ENCODE results near the gene MTMR2.
A peak's percentile ranks its signal among the peaks of the same experiment; 100 is the strongest.

MTMR2 gene

DNA sequence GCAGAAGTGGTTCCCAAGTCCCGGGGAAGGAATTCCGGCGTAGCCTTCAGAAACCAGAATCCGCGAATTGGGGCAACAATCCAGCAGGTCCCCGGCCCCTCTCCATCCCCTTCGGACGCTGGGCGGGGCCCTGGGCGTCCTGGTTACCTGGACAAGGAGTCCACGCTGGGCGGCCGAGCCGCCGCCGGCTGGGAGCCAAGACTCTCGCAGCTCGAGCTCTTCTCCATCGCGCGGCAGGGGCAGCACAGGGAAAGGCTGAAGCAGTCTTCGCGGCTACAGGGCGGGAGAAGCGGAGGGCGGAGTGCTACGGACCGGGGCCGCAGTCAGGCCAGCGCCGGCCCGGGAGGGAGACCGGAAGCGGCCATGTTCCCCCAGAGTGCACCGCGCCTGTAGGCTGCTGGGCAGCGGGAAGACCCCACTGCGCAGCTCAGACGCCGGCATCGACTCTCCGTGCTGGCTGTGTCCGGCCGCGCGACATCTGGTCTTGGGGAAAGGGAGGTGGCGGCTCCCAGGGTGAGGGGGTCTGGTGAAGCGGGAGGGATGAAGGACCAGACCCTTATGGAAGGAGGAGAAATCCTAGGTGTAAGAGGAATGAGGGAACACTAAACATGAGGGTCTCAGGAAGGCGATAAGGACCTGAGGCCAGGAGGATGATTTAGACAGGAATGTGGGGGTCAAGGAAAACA lies at the start of gene MTMR2:
Gene MTMR2 (minus strand): TSS at position 380 of the 686 bp plus-strand sequence. CDS start 153 bp downstream, at position 227.
- peak; percentile 55 for DNase-seq

GRCh38 chr11:95972060-95972459 lies 48.2 kb upstream of the MTMR2 start:
- no peak for DNase-seq

DNA sequence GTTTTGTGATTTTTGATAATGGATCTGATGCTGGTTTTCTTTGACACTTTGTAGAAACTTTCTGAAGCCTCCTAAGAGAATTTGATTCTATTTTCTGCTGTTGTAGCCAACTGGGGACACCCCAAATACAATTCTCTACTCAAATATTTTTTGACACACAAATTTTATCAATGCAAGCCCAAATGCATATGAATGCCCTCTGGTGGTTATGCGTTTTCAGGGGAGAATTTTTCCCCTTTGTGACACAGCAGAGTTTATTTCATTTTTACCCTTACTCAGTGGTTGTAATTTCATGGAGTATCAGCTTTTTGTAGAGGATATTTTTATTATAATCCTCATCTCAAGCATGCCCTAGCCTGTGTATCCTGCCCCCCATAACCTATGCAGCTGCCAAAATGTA lies 44.7 kb upstream of the MTMR2 start:
- no peak for DNase-seq

GRCh38 chr11:95964281-95964680 lies 40.4 kb upstream of the MTMR2 start:
- no peak for DNase-seq

- no peak for DNase-seq
These were observed 37.9 kb upstream of the MTMR2 start for GRCh38 chr11:95961758-95962157.

DNA sequence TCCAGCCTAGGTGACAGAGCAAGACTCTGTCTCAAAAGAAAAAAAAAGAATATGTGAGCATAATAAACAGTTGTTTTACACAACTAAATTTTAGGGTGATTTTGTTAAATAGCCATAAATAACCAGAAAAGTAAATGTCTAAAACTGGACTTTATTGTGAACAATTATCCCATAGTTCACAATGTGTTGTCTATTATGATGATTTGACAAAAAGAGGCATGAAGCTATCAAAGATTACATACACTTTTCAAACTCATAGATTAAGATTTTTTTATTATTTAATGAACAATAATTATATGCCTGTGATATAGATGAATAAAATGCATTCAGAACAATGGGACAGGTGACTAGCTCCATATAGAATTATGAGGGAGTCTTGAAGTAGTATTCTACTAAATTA lies 27.0 kb upstream of the MTMR2 start:
- no peak for DNase-seq

DNA sequence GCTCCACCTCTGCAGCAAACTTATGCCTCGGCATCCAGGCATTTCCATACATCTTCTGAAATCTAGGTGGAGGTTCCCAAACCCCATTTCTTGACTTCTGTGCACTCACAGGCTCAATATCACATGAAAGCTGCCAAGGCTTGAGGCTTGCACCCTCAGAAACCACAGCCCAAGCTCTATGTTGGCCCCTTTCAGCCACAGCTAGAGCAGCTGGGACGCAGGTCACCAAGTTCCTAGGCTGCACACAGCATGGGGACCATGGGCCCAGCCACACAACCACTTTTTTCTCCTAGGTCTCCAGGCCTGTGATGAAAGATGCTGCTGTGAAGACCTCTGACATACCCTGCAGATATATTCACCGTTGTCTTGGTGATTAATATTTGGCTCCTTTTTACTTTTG lies 24.7 kb upstream of the MTMR2 start:
- DNase-seq, result no peak

DNA sequence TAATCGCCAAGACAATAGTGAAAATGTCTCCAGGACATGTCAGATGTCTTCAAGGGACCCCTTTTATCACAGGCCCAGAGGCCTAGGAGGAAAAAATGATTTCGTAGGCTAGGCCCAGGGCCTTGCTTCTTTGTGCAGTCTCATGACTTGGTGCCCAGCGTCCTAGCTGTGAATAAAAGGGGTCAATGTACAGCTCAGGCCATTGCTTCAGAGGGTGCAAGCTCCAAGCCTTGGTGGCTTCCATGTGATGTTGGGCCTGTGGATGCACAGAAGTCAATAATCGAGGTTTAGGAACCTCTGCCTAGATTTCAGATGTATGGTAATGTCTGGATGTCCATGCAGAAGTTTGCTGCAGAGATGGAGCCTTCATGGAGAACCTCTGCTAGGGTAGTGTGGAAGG lies 20.7 kb upstream of the MTMR2 start:
- no peak for DNase-seq

DNA sequence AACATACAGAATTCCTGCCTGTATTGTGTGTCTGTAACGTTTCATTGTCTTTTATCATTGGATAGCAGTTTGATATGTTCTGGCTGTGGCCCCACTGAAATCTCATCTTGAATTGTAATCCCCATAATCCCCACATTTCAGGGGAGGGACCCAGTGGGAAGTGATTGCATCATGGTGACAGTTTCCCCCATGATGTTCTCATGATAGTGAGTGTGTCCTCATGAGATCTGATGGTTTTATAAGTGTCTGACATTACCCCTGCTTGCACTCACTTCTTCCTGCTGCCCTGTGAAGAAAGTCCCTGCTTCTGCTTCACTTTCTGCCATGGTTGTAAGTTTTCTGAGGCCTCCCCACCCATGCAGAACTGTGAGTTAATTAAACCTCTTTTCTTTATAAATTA lies 19.6 kb upstream of the MTMR2 start:
- DNase-seq, result no peak

- DNase-seq, result no peak
These were observed 15.2 kb upstream of the MTMR2 start for GRCh38 chr11:95939091-95939490.

DNA sequence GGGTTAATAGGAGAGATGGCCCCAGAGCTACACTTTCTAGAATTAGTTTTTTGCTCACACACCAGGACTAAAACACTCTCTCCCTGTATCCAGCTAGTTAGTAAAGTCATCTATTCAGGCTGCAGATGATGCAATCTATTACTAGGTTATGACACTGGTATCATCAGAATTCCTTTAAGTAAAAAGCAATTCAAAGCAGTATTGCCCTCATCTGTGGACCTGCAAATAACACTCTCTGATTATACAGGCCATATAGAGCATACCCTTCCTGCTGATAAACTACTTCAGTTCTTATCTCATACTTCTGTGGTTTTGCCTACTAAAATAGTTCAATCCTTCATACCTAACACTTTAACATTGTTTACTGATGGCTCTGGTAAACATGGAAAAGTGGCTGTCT lies 13.5 kb upstream of the MTMR2 start:
- no peak for DNase-seq

- DNase-seq, result no peak
These were observed 9.7 kb upstream of the MTMR2 start for GRCh38 chr11:95933594-95933993.

DNA sequence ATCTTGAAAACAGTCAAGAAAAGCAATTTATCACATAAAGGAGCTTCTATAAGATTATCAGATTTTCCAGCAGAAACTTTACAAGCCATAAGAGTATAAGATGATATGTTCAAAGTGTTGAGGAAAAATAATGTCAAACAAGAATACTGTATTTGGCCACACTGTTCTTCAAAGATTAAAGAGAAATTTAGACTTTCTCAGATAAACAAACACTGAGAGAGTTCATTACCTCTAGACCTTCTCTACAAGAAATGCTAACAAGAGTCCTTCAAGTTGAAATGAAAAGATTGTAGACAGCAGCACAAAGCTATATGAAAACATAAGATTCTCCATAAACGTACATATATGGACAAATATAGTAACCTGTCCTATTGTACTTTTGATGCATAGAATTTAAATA lies 8.0 kb upstream of the MTMR2 start:
- no peak for DNase-seq

- no peak for DNase-seq
These were observed 7.0 kb upstream of the MTMR2 start for GRCh38 chr11:95930948-95931347.

DNA sequence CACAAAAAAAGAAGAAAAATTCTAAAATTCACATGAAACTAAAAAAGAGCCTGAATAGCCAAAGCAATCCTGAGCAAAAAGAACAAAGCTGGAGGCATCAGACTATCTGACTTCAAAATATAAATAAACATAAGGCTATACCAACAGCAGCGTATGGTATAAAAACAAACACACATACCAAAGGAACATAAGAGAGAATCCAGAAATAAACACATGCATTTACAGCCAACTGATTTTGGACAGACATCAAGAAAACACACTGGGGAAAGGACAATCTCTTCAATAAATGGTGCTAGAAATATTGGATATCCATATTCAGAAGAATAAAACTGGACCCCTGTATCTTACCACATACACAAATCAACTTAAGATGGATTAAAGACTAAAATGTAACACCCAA lies 2.8 kb upstream of the MTMR2 start:
- DNase-seq, result no peak

DNA sequence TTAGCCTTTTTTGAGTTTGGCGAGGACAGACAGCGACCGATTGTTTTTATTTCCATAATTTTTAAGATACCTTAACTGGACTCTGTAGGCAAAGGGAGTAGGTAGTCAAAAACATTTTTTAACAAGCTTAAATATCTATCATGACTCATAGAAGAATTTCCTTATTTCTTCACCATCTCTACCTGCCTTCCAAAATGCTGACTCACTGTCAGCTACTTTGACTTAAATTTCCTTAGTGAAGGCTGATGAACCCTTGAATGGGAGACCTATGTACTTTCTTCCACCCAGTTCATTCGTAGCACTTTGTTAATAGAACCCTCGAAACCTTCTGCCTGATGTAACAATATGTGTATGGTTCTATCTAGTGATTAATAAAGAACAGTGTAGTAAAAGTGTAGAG lies 1.1 kb upstream of the MTMR2 start:
- no peak for DNase-seq

DNA sequence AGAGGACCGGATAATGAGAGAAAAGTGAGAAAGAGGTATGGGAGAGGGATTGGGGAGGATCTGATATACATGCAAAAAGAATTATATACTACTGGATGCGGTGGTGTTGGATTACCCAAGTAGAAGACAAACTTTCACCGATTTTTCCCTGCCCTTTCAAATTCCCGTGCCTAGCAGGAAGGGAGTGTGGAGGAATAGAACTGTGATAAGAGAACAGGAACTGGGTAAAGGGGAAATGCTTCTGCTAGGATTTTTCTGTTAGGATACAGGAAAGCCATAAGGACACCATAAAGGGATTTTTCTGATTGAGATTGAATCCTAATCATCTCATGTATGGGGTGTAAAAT lies 480 bp upstream of the MTMR2 start:
- no peak for DNase-seq

- no peak for DNase-seq
These were observed 524 bp downstream of the MTMR2 start for GRCh38 chr11:95923439-95923727.

DNA sequence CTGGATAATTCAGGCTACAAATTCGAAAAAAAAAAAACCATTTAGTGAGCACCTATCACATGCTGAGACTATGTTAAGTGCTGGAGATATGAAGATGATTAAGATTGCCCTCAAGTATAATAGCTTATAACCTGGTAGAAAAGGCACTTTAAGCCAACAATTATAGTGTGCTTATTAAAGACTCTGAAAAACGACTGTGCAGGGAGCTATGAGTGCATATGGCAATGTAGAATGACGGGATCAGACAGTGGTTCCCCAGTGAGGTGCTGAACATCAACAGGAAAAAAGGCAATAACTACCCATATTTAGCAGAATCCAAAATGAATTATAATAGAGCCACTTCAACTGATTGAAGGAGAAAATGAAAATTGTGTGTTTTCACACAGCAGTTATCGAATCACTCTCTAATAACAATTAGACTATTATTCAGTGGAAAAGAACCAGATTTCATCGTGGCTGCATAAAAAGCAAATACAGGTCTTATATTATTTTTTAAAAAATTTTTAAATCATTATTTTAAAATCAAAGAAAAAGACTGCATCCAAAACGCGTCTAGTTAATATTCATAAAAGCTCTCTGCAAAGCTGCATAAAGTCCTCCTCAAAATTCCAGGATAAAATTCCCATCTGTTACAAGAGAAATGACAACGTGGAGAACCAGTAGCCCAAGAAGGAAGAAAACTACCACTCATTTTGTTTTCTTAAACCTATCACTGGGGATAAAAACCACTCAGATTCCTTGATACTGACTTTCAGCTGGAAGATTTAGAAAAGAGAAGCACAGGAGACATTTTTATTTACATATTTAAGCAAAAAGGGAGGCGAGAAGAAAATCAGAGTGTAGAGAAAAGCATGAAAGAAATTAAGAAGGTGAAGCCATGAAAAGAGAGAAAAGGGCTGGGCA lies 1.1 kb downstream of the MTMR2 start:
- DNase-seq, result no peak

DNA sequence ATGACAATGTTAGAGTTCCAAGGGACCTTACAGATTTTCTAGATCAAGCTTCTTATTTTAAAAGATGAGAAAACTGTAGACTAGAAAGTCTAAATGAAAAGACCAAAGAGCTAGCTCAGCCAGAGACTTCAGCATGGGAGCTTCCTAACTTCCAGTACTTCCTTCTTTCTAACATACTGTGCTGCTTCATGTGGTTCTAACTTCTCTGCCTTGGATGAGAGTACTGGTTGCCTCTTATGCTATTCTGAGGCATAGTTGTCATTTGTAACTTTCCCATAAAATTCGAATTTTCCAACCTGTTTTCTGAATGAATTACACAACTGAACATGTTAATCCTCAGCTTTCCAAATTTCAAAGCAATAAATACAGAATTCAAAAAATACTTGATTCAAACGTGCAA lies 1.8 kb downstream of the MTMR2 start:
- DNase-seq, result no peak

GRCh38 chr11:95920460-95921105 lies 3.3 kb downstream of the MTMR2 start:
- DNase-seq, result no peak

DNA sequence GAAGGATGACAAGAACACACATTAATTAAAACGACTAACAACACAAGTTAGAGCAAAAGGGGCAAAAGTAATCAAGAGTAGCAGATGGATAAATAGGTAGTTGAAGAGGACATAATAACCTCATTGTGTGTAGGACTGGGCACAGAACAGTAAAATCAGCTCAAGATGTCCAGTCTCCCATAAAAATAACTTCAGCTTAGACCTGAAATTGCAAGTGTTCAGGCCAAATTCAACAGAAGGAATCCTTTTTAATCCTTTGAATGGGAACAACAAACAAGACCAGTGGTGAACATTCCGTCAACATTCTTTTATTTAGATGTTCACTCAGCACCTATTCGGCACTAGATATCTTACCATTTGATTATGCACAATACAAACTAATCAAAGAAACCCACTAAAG lies 4.4 kb downstream of the MTMR2 start:
- DNase-seq, result no peak

DNA sequence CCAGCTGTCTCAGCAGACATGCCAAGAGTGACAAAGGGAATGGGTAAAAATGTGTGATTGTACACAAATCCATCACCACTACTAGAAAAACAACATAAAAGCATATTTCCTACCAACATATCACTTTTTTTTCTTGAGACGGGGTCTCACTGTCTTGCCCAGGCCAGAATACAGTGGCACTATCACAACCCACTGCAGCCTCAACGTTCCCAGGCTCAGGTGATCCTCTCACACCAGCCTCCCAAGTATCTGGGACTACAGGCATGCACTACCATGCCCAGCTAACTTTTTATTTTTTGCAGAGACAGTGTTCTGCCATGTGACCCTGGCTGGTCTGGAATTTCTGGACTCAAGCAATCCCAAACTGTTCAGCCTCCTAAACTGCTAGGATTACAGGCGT lies 5.2 kb downstream of the MTMR2 start:
- no peak for DNase-seq

DNA sequence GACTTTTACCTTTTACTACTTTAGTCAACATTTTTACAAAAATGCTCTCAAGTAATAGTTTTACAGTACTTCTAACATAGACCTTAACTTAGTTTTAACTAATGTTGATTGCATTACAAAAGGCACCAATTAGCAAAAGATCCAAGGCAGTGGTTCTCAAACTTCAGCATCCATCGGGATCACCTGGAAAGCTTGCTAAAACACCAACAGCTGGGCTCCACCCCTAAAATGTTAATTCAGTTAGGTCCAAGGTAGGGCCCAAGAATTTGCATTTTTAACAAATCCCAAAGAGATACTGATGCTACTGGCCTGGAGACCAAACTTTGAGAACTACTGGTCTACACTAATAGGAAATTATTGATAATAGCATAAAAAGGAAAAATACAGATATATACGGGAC lies 5.9 kb downstream of the MTMR2 start:
- no peak for DNase-seq

Measured in stimulated activated CD4-positive, alpha-beta T cell treated with anti-CD3 and anti-CD28 coated beads, Interleukin-4, amount 100 ng/mL, for 1 hour (primary cell).